LNCaP clone FGC (cell line): ENCODE results near the gene CSF3R.
"Not testable (repeated sequence)": the region's sequence is repeated elsewhere in the genome, so short reads cannot be mapped to it uniquely, and the experiment has no call there.

ENCODE experiments used
- DNase-seq: peaks from one replicate; pipeline ENCODE4 v3.0.0-alpha.2; 2011; ENCODE audit warnings: low read depth
- H3K4me3 ChIP-seq: 2 replicates; pipeline ENCODE4 v1.5.1; 2011; ENCODE audit warnings: mild to moderate bottlenecking, low read depth, low read length, control low read depth
- CTCF ChIP-seq: IDR thresholded peaks from 2 replicates; pipeline ENCODE4 v1.5.1; 2012; ENCODE audit warnings: mild to moderate bottlenecking; ENCODE audit not compliant: control insufficient read depth, insufficient read depth; ENCODE audit errors: extremely low read depth

CSF3R gene

GRCh38 chr1:36480161-36480560 is 2.6 kb downstream of the CSF3R start:
- no peak for DNase-seq
- no peak overlapping the region for H3K4me3 ChIP-seq
- no peak for TF ChIP-seq CTCF

- no peak for DNase-seq
- H3K4me3 ChIP-seq = no peak overlapping the region
- TF ChIP-seq CTCF = no peak
Observed at GRCh38 chr1:36479505-36480051, 3.1 kb downstream of the CSF3R start.

- not testable (repeated sequence) for DNase-seq, H3K4me3 ChIP-seq
Observed at GRCh38 chr1:36477615-36478014, 5.1 kb downstream of the CSF3R start.

GRCh38 chr1:36476945-36477344 is 5.8 kb downstream of the CSF3R start:
- H3K4me3 ChIP-seq = no peak overlapping the region
- TF ChIP-seq CTCF = no peak
- no peak for DNase-seq

GRCh38 chr1:36475910-36476604 is 6.7 kb downstream of the CSF3R start:
- DNase-seq = no peak
- no peak overlapping the region for H3K4me3 ChIP-seq
- no peak for TF ChIP-seq CTCF

GRCh38 chr1:36475341-36475740 is 7.4 kb downstream of the CSF3R start:
- no peak for TF ChIP-seq CTCF
- no peak for DNase-seq
- no peak overlapping the region for H3K4me3 ChIP-seq

- no peak overlapping the region for H3K4me3 ChIP-seq
- TF ChIP-seq CTCF = no peak
- no peak for DNase-seq
Observed at GRCh38 chr1:36472656-36473055, 10.1 kb downstream of the CSF3R start.
